ENCODE data around the gene PLAAT2. TPM values are rescaled to one million over a fixed set of nuclear protein-coding genes. Genes with fewer than 3 reads are reported as not detected.
"Not testable (repeated sequence)": the region's sequence is repeated elsewhere in the genome, so short reads cannot be mapped to it uniquely, and the experiment has no call there.

Gene PLAAT2
- total RNA-seq, 4 donors from 2014 or later = 38.7 to 47.9 (median 43.0) TPM; not detected in 1

DNA sequence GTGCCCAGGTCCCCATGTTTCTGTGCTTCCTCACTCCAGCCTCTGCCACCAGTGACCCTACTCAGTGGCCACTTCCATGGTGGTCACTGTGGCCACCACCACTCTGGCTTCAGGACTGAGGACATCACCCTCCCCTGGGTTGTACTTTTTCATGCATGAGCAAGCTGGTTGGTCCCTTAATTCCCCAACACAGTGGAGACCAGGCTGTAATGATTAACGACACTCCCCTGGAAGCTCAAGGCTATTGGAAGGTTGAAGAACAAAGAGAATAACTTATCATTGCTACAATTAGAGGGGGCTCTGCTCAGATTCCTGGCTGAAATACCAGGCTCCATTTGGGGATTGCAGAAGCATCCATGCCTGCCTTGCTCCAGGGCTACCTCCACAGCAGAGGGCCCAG is 16.1 kb downstream of the PLAAT2 start:
- TF ChIP-seq POLR2AphosphoS5 (IDR thresholded peaks at IDR 0.05) (no peak), POLR2A (IDR thresholded peaks at IDR 0.05) (no peak), EP300 (IDR thresholded peaks at IDR 0.05; ENCODE audit: low read depth) (no peak)
- TF ChIP-seq, protein P1, sequence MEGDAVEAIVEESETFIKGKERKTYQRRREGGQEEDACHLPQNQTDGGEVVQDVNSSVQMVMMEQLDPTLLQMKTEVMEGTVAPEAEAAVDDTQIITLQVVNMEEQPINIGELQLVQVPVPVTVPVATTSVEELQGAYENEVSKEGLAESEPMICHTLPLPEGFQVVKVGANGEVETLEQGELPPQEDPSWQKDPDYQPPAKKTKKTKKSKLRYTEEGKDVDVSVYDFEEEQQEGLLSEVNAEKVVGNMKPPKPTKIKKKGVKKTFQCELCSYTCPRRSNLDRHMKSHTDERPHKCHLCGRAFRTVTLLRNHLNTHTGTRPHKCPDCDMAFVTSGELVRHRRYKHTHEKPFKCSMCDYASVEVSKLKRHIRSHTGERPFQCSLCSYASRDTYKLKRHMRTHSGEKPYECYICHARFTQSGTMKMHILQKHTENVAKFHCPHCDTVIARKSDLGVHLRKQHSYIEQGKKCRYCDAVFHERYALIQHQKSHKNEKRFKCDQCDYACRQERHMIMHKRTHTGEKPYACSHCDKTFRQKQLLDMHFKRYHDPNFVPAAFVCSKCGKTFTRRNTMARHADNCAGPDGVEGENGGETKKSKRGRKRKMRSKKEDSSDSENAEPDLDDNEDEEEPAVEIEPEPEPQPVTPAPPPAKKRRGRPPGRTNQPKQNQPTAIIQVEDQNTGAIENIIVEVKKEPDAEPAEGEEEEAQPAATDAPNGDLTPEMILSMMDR (IDR thresholded peaks at IDR 0.05) = no peak
- Histone ChIP-seq H3K27me3 (no peaks in the 10 kb centered on the region), H3K36me3 (no peaks in the 10 kb centered on the region), H3K27ac (no peak overlapping the region), H3K9me3 (no peaks in the 10 kb centered on the region), H3K4me1 (no peaks in the 10 kb centered on the region), H3K4me3 (no peak overlapping the region)
- in situ Hi-C loops (cut with MboI; ENCODE audit: low pct_ligation_motif_present in 1 of 4, low pct_unique_long_range_greater_than_20kb in 1 of 4, low sequenced_read_pairs in 3 of 4) = no loop called here
- intact Hi-C loops (cut with DNase I; ENCODE audit: low total_unique reads) = no loop called here
- no peak for DNase-seq
- WGBS, 2 donors (ENCODE audit: low coverage in 1 of 2) = 80 to 90% methylated on average over 1 of the region's 1 CpG

DNA sequence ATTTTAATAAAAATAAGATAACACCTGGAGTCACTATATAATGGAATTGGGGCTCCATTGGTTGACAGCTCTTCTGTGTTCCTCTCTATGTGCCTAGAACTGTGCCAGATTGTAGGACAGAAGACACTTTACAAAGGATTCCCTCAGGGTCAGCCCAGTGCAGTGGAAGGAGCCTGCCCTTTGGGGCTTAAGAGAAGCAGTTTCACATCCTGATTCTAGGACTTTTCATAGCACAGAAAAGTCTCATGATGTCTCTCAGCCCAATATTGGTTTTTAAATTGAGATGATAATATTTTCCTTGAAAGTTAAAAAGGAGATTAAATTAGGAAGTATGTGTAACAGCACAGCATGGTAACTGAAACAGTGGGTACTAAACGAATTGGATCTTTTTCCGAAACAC is 19.5 kb downstream of the PLAAT2 start:
- H3K9me3 ChIP-seq = no peaks in the 10 kb centered on the region
- TF ChIP-seq, protein P1 (IDR thresholded peaks at IDR 0.05) = no peak
- TF ChIP-seq POLR2AphosphoS5 (IDR thresholded peaks at IDR 0.05) = no peak
- no peak for TF ChIP-seq EP300 (IDR thresholded peaks at IDR 0.05; ENCODE audit: low read depth)
- no peak for TF ChIP-seq POLR2A (IDR thresholded peaks at IDR 0.05)
- H3K36me3 ChIP-seq = no peaks in the 10 kb centered on the region
- intact Hi-C loops (cut with DNase I; ENCODE audit: low total_unique reads) = no loop called here
- 74 to 93% methylated on average over 2 of the region's 2 CpGs for WGBS, 2 donors (ENCODE audit: low coverage in 1 of 2)
- peaks cover 0 to 6% (median 0%) of the 10 kb centered on the region in 4 donors for H3K4me1 ChIP-seq
- in situ Hi-C loops (cut with MboI; ENCODE audit: low pct_ligation_motif_present in 1 of 4, low pct_unique_long_range_greater_than_20kb in 1 of 4, low sequenced_read_pairs in 3 of 4) = no loop called here
- no peak for DNase-seq
- H3K27me3 ChIP-seq = no peaks in the 10 kb centered on the region
- H3K27ac ChIP-seq = no peak overlapping the region
- H3K4me3 ChIP-seq = no peak overlapping the region

DNA sequence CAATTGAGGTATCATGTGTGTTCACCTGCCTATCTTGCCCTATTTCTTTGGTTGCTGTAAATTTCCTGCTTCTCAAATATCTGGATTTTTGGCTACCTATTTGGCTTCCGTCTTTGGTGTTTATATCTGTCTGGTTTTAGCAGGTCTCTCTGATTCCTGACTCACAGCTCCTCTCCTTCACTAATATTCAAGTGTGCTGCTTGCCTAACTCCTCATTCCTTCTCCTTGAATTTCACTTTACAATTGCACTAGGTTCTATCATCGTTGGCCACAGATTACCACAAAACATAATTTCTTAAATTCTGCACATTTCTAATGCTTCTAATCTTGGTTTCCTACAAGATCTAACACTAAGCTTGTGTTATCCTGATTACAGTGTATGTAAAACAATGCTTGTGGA is 20.7 kb downstream of the PLAAT2 start:
- H3K4me3 ChIP-seq; H3K9me3 ChIP-seq; H3K27me3 ChIP-seq; in situ Hi-C loops (cut with MboI; ENCODE audit: low pct_ligation_motif_present in 1 of 4, low pct_unique_long_range_greater_than_20kb in 1 of 4, low sequenced_read_pairs in 3 of 4); H3K27ac ChIP-seq; intact Hi-C loops (cut with DNase I; ENCODE audit: low total_unique reads); DNase-seq; H3K36me3 ChIP-seq: not testable (repeated sequence)
- H3K4me1 ChIP-seq = peaks cover 8 to 18% (median 11%) of the 10 kb centered on the region in 4 donors
- 59 to 76% methylated on average over 2 of the region's 2 CpGs for WGBS, 2 donors (ENCODE audit: low coverage in 1 of 2)

DNA sequence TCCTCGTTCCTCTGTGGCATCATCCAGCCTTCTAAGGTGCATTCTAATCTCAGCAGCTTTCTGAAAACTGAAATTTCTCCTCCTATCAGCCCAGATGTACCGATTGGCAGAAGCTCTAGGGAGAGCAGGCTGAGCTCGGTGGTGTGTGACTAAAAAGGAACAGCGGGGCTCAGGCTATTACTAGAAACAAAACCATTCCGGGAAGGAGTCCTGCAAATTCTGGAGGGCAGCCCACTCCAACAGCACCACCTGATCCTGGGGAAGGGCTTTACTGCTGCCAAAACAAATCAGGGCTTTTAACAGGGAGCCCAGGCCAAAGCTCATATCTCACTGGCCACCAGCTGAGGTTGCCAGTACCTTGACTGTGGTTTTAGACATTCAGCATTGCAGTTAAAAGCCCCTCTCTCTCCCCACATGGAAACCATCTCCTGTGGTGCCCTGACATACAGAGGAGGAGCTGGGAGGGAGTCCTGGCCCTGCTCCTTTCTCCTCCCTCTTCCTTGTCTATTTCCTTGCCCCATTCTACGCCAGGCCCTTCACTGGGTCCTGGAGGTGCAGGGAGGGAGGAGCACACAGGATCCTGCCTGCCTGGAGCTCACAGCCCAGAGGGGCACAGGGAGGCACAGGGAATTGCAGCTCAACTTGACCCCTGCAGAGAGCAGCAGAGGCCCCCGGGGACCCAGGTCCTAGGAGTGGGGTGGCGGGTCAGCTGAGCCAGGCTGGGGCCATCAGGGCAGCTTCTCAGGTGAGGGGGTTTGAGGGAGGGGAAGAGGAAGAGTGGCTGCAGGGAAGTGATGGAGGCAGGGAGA is 25.7 kb downstream of the PLAAT2 start:
- Histone ChIP-seq H3K4me3 (peak overlapping the region; percentile 16 to 58 (median 32)), H3K27me3 (no peaks in the 10 kb centered on the region), H3K27ac (peak overlapping the region; percentile 83 to 90 (median 86)), H3K9me3 (no peaks in the 10 kb centered on the region), H3K4me1 (peaks cover 20 to 50% (median 27%) of the 10 kb centered on the region in 4 donors), H3K36me3 (no peaks in the 10 kb centered on the region)
- intact Hi-C loops (cut with DNase I; ENCODE audit: low total_unique reads) = no loop called here
- 46% methylated on average over 8 of the region's 8 CpGs; no CpG with 5 or more reads in 1 of the 2 donors for WGBS, 2 donors (ENCODE audit: low coverage in 1 of 2)
- in situ Hi-C loops (cut with MboI; ENCODE audit: low pct_ligation_motif_present in 1 of 4, low pct_unique_long_range_greater_than_20kb in 1 of 4, low sequenced_read_pairs in 3 of 4) = no loop called here
- peak; percentile 44 for DNase-seq
- TF ChIP-seq, protein P1 (IDR thresholded peaks at IDR 0.05) = no peak
- peak in 2 of 3 donors; percentile 28 to 51 for TF ChIP-seq POLR2AphosphoS5 (IDR thresholded peaks at IDR 0.05)
